CD14-positive monocyte (primary cell): ENCODE measurements around the gene PDE4D. TPM values are rescaled to one million over a fixed set of nuclear protein-coding genes. Genes with fewer than 3 reads are reported as not detected.

Experiments used
- DNase-seq, 3 donors: peaks; one replicate each; pipeline ENCODE4 v3.0.0-alpha.2; 2011 to 2022
- H2AFZ ChIP-seq: 2 replicates; pipeline ENCODE4 v1.6.0; 2012; ENCODE audit warnings: mild to moderate bottlenecking, low read depth, low read length, inconsistent platforms; ENCODE audit not compliant: insufficient read depth, poor library complexity, severe bottlenecking
- H3K27ac ChIP-seq, 2 donors: 1 replicate in 1 of 2; 2 replicates in 1 of 2; pipeline ENCODE4 v1.5.1; 2012 to 2013; ENCODE audit warnings: low read length in 2 of 2, control low read depth in 1 of 2, inconsistent platforms in 1 of 2, low read depth in 1 of 2, mild to moderate bottlenecking in 1 of 2
- H3K27me3 ChIP-seq, 2 donors: one replicate each; pipeline versions ENCODE4 v1.6.0 to v1.6.1; 2011 to 2013; ENCODE audit warnings: low read length in 2 of 2; ENCODE audit not compliant: control insufficient read depth in 2 of 2, insufficient read depth in 2 of 2
- H3K36me3 ChIP-seq, 2 donors: replicated peaks in 1 of 2; 1 replicate in 1 of 2; 2 replicates in 1 of 2; pipeline versions ENCODE4 v1.5.1 to v1.6.1; 2012 to 2013; ENCODE audit warnings: low read length in 2 of 2, control low read depth in 1 of 2, inconsistent platforms in 1 of 2, mild to moderate bottlenecking in 1 of 2; ENCODE audit not compliant: insufficient read depth in 2 of 2, control insufficient read depth in 1 of 2
- H3K4me1 ChIP-seq, 2 donors: 1 replicate in 1 of 2; 2 replicates in 1 of 2; pipeline versions ENCODE4 v1.5.1 to v1.6.1; 2012 to 2013; ENCODE audit warnings: low read length in 2 of 2, control low read depth in 1 of 2, inconsistent platforms in 1 of 2, mild to moderate bottlenecking in 1 of 2, moderate library complexity in 1 of 2; ENCODE audit not compliant: insufficient read depth in 2 of 2, control insufficient read depth in 1 of 2
- H3K4me2 ChIP-seq: replicated peaks from 2 replicates; pipeline ENCODE3; 2012; ENCODE audit warnings: low read length, moderate library complexity, mild to moderate bottlenecking; ENCODE audit not compliant: poor library complexity, severe bottlenecking; ENCODE audit errors: extremely low read depth
- H3K4me3 ChIP-seq, 3 experiments: fragments of 200-600 bp in 1 of 3; sonication (generic) in 1 of 3; replicated peaks in 1 of 3; 1 replicate in 2 of 3; 2 replicates in 1 of 3; pipeline ENCODE4 v1.5.1; 2011 to 2013; ENCODE audit warnings: low read length in 3 of 3, mild to moderate bottlenecking in 3 of 3, control low read depth in 2 of 3, low read depth in 2 of 3, inconsistent platforms in 1 of 3, moderate library complexity in 1 of 3
- H3K79me2 ChIP-seq: 2 replicates; pipeline ENCODE4 v1.6.0; 2012; ENCODE audit warnings: mild to moderate bottlenecking, control low read depth, inconsistent platforms, low read length, moderate library complexity; ENCODE audit not compliant: insufficient read depth
- H3K9ac ChIP-seq: 2 replicates; pipeline ENCODE4 v1.6.0; 2017; ENCODE audit warnings: low read length, mild to moderate bottlenecking; ENCODE audit not compliant: insufficient read depth, poor library complexity, severe bottlenecking
- H3K9me3 ChIP-seq, 2 donors: replicated peaks in 1 of 2; 1 replicate in 1 of 2; 2 replicates in 1 of 2; pipeline versions ENCODE4 v1.5.1 to v1.6.1; 2012 to 2013; ENCODE audit warnings: low read length in 2 of 2, control low read depth in 1 of 2; ENCODE audit not compliant: control insufficient read depth in 1 of 2, insufficient read depth in 1 of 2
- H4K20me1 ChIP-seq: 2 replicates; pipeline ENCODE4 v1.6.0; 2012; ENCODE audit warnings: mild to moderate bottlenecking, low read length, control low read depth, moderate library complexity; ENCODE audit not compliant: insufficient read depth
- H3K27ac Mint-ChIP-seq, 7 donors: one replicate each; pipeline ENCODE4 v1.8.0; 2020; ENCODE audit warnings: mild to moderate bottlenecking in 7 of 7, mixed read lengths in 7 of 7, moderate library complexity in 6 of 7, inconsistent platforms in 2 of 7
- H3K27me3 Mint-ChIP-seq, 3 donors: one replicate each; pipeline ENCODE4 v1.8.0; 2021 to 2022; ENCODE audit warnings: low read depth in 3 of 3, mild to moderate bottlenecking in 3 of 3, mixed read lengths in 3 of 3, moderate library complexity in 3 of 3, inconsistent platforms in 1 of 3
- H3K36me3 Mint-ChIP-seq, 2 donors: one replicate each; pipeline ENCODE4 v1.8.0; 2020; ENCODE audit warnings: mixed read lengths in 2 of 2, inconsistent platforms in 1 of 2, mild to moderate bottlenecking in 1 of 2
- H3K4me1 Mint-ChIP-seq: one replicate; pipeline ENCODE4 v1.8.0; 2020; ENCODE audit warnings: mild to moderate bottlenecking, mixed read lengths
- H3K4me3 Mint-ChIP-seq, 2 donors: one replicate each; pipeline ENCODE4 v1.8.0; 2020; ENCODE audit warnings: mild to moderate bottlenecking in 2 of 2, mixed read lengths in 2 of 2, moderate library complexity in 1 of 2
- H3K9me3 Mint-ChIP-seq, 7 donors: one replicate each; pipeline ENCODE4 v1.8.0; 2020 to 2022; ENCODE audit warnings: mixed read lengths in 7 of 7, mild to moderate bottlenecking in 6 of 7, moderate library complexity in 6 of 7, inconsistent platforms in 2 of 7
- CTCF ChIP-seq: fragments of 200-600 bp; IDR thresholded peaks from one replicate; pipeline ENCODE4 v1.8.0; 2022; ENCODE audit warnings: antibody characterized with exemption, mild to moderate bottlenecking
- WGBS: methylation state at CpG from one replicate; pipeline ENCODE4 v1.1.5; 2013; ENCODE audit warnings: missing lambda C conversion rate; ENCODE audit not compliant: insufficient coverage; 5-methylcytosine and 5-hydroxymethylcytosine counted together
- intact Hi-C, 2 donors: fragments of 100-400 bp; cut with micrococcal nuclease; formaldehyde crosslinking; loops; one replicate each; pipeline versions ENCODE4 v1.15.0 to v1.15.1; 2023
- polyA plus RNA-seq, 3 donors: library from polyadenylated mRNA; depleted of rRNA in 1 of 3; unstranded in 2 of 3; stranded (reverse) in 1 of 3; fragments of 300-500 nt in 2 of 3; fragments of >200 nt in 1 of 3; fragmentation: Illumina TruSeq in 2 of 3; gene quantifications; 1 replicate in 2 of 3; 2 replicates in 1 of 3; pipeline ENCODE4 v1.2.3, GENCODE V29; 2012 to 2021

PDE4D gene
- polyA plus RNA-seq, 3 donors = 1.9 to 3.4 (median 2.8) TPM

- intact Hi-C loops = no loop called here
- H3K9ac ChIP-seq = no peak overlapping the region
- H3K27me3 ChIP-seq = no peaks in the 10 kb centered on the region
- Mint-ChIP-seq H3K4me1 (no peaks in the 10 kb centered on the region), H3K27ac (no peak overlapping the region), H3K9me3 (no peaks in the 10 kb centered on the region), H3K36me3 (no peaks in the 10 kb centered on the region), H3K27me3 (no peaks in the 10 kb centered on the region), H3K4me3 (no peak overlapping the region)
- no peak overlapping the region for H3K4me2 ChIP-seq
- no peak for TF ChIP-seq CTCF
- H3K36me3 ChIP-seq = no peaks in the 10 kb centered on the region
- no peak for DNase-seq
- WGBS = 96% methylated on average over 2 of the region's 3 CpGs
- H3K4me3 ChIP-seq = no peak overlapping the region
- no peaks in the 10 kb centered on the region for H3K79me2 ChIP-seq
- H3K27ac ChIP-seq = no peak overlapping the region
- no peak overlapping the region for H2AFZ ChIP-seq
- no peaks in the 10 kb centered on the region for H3K9me3 ChIP-seq
- no peaks in the 10 kb centered on the region for H4K20me1 ChIP-seq
- H3K4me1 ChIP-seq = no peaks in the 10 kb centered on the region
Measured at GRCh38 chr5:59547731-59548130, 345.8 kb downstream of the PDE4D start.

DNA sequence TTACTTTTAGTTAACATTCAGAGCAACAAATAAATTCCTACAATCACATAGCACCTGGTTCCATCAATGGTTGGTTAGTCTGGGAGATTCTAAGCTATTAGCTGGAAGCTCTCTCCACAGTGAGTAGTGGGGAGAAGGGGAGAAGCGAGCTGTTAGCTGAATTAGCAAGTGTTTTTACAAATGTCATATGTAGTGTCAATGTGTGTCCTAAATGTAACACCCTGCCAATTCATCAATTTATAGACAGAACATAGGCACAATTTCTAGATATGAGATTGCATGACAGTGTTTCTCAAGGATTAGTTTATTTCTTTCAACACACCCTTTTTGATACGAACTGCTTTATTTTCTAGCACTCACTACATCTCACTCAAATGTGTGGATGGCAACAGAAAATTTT, 349.0 kb downstream of the PDE4D start:
- no peak for TF ChIP-seq CTCF
- Histone ChIP-seq H3K4me1 (no peaks in the 10 kb centered on the region), H3K27me3 (no peaks in the 10 kb centered on the region), H2AFZ (no peak overlapping the region), H4K20me1 (no peaks in the 10 kb centered on the region), H3K9me3 (no peaks in the 10 kb centered on the region), H3K4me2 (no peak overlapping the region), H3K27ac (no peak overlapping the region), H3K4me3 (no peak overlapping the region), H3K36me3 (no peaks in the 10 kb centered on the region), H3K9ac (no peak overlapping the region), H3K79me2 (no peaks in the 10 kb centered on the region)
- Mint-ChIP-seq H3K27ac (peak overlapping the region in 1 of 7 donors; percentile 48), H3K9me3 (no peaks in the 10 kb centered on the region), H3K27me3 (no peaks in the 10 kb centered on the region), H3K36me3 (no peaks in the 10 kb centered on the region), H3K4me3 (no peak overlapping the region), H3K4me1 (no peaks in the 10 kb centered on the region)
- intact Hi-C loops = no loop called here
- no peak for DNase-seq
- WGBS = no CpG with 5 or more reads among the region's 2 CpGs
